Neuronal stem cell (in vitro differentiated cells): ENCODE results near the gene FPGS.
A peak's percentile ranks its signal among the peaks of the same experiment; 100 is the strongest.

Source experiments
- DNase-seq: peaks from one replicate; pipeline ENCODE4 v3.0.0-alpha.2; 2013; ENCODE audit warnings: low spot score
- H2AFZ ChIP-seq: one replicate; pipeline ENCODE4 v1.6.1; 2013; ENCODE audit warnings: mild to moderate bottlenecking, low read length, inconsistent platforms
- H2AK5ac ChIP-seq: 2 replicates; pipeline ENCODE4 v1.6.1; 2013; ENCODE audit warnings: low read depth, mild to moderate bottlenecking, inconsistent platforms, low read length, moderate library complexity, mixed read lengths
- H2BK120ac ChIP-seq: 2 replicates; pipeline ENCODE4 v1.6.1; 2013; ENCODE audit warnings: low read depth, mild to moderate bottlenecking, inconsistent platforms, low read length, moderate library complexity, mixed read lengths
- H2BK12ac ChIP-seq: one replicate; pipeline ENCODE4 v1.6.1; 2013; ENCODE audit warnings: low read length, inconsistent platforms
- H2BK15ac ChIP-seq: 2 replicates; pipeline ENCODE4 v1.6.1; 2013; ENCODE audit warnings: mild to moderate bottlenecking, low read length, inconsistent platforms, mixed read lengths
- H2BK5ac ChIP-seq: one replicate; pipeline ENCODE4 v1.6.1; 2013; ENCODE audit warnings: inconsistent platforms, mild to moderate bottlenecking, low read length, moderate library complexity
- H3K14ac ChIP-seq: one replicate; pipeline ENCODE4 v1.6.1; 2013; ENCODE audit warnings: low read length, inconsistent platforms
- H3K18ac ChIP-seq: 2 replicates; pipeline ENCODE4 v1.6.1; 2013; ENCODE audit warnings: low read length, inconsistent platforms
- H3K23ac ChIP-seq: 2 replicates; pipeline ENCODE4 v1.6.1; 2013; ENCODE audit warnings: low read depth, mild to moderate bottlenecking, mixed read lengths, low read length, inconsistent platforms; ENCODE audit not compliant: poor library complexity
- H3K27ac ChIP-seq: replicated peaks from 3 replicates; pipeline ENCODE4 v1.5.1; 2013; ENCODE audit warnings: low read length, inconsistent platforms
- H3K27me3 ChIP-seq, 3 experiments: 2 replicates each; pipeline ENCODE4 v1.6.1; 2013; ENCODE audit warnings: low read length in 3 of 3, mild to moderate bottlenecking in 2 of 3, inconsistent platforms in 1 of 3, low read depth in 1 of 3, mixed read lengths in 1 of 3, moderate library complexity in 1 of 3; ENCODE audit not compliant: control insufficient read depth in 3 of 3, insufficient read depth in 3 of 3
- H3K36me3 ChIP-seq, 2 donors: replicated peaks in 1 of 2; 2 replicates each; pipeline ENCODE4 v1.6.1; 2013; ENCODE audit warnings: low read length in 2 of 2; ENCODE audit not compliant: control insufficient read depth in 2 of 2, insufficient read depth in 2 of 2
- H3K4ac ChIP-seq: 2 replicates; pipeline ENCODE4 v1.6.1; 2013; ENCODE audit warnings: inconsistent platforms, mild to moderate bottlenecking, low read length, moderate library complexity
- H3K4me1 ChIP-seq, 2 donors: 1 replicate in 1 of 2; 2 replicates in 1 of 2; pipeline ENCODE4 v1.6.1; 2013; ENCODE audit warnings: low read length in 2 of 2, low read depth in 1 of 2; ENCODE audit not compliant: control insufficient read depth in 2 of 2, insufficient read depth in 1 of 2
- H3K4me2 ChIP-seq: one replicate; pipeline ENCODE4 v1.6.1; 2013; ENCODE audit warnings: mild to moderate bottlenecking, low read length, inconsistent platforms; ENCODE audit not compliant: insufficient read depth, poor library complexity, severe bottlenecking
- H3K4me3 ChIP-seq, 2 donors: 2 replicates each; pipeline ENCODE4 v1.5.1; 2013; ENCODE audit warnings: low read length in 2 of 2, mild to moderate bottlenecking in 2 of 2, inconsistent platforms in 1 of 2, moderate library complexity in 1 of 2
- H3K79me1 ChIP-seq: one replicate; pipeline ENCODE4 v1.6.1; 2013; ENCODE audit warnings: low read depth, mild to moderate bottlenecking, inconsistent platforms, low read length, moderate library complexity
- H3K9ac ChIP-seq: one replicate; pipeline ENCODE4 v1.6.1; 2013; ENCODE audit warnings: mild to moderate bottlenecking, low read depth, low read length, inconsistent platforms; ENCODE audit not compliant: poor library complexity
- H3K9me3 ChIP-seq, 2 donors: replicated peaks in 1 of 2; 2 replicates each; pipeline versions ENCODE3 to v1.6.1; 2013; ENCODE audit warnings: low read length in 2 of 2, mild to moderate bottlenecking in 2 of 2, inconsistent platforms in 1 of 2, low read depth in 1 of 2, mixed read lengths in 1 of 2, moderate library complexity in 1 of 2; ENCODE audit not compliant: control insufficient read depth in 2 of 2, insufficient read depth in 1 of 2
- H4K8ac ChIP-seq: one replicate; pipeline ENCODE4 v1.6.1; 2013; ENCODE audit warnings: low read depth, mild to moderate bottlenecking, inconsistent platforms, low read length, moderate library complexity
- H4K91ac ChIP-seq: one replicate; pipeline ENCODE4 v1.6.1; 2013; ENCODE audit warnings: low read length, low read depth, mild to moderate bottlenecking, inconsistent platforms; ENCODE audit not compliant: poor library complexity
- WGBS, 2 donors: extraction: QIAGEN DNeasy Blood & Tissue Kit; methylation state at CpG; one replicate each; pipeline ENCODE4 v1.1.7; 2013; ENCODE audit warnings: missing lambda C conversion rate in 2 of 2, mixed read lengths in 1 of 2; ENCODE audit not compliant: insufficient read length in 2 of 2, insufficient replicate concordance in 1 of 2; ENCODE audit errors: extremely low coverage in 2 of 2; 5-methylcytosine and 5-hydroxymethylcytosine counted together

FPGS gene

DNA sequence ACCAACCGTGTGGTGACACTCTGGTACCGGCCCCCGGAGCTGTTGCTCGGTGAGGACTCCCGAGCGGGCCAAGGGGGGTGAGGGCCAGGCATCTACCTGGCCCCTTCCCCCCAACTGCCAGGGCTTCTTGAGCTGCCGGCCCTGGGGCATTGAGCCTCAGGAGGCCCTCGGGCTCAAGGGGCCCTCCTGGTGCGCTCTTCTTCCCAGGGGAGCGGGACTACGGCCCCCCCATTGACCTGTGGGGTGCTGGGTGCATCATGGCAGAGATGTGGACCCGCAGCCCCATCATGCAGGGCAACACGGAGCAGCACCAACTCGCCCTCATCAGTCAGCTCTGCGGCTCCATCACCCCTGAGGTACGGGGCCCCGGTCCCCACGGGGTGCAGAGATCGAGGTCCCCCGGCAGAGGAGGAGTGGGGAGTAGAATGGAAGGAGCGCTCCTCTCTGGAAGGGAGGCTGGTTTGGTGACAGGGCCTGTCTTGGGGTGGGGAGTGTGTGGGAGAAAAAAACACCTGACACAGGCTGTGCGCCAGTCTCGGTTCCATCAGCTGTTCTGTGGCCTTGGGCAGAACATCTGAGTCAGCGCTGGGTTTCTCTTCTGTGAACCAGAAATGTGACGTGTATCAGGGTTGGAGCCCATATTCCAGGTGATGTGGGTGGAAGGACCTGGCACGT is 14.2 kb upstream of the FPGS start:
- Histone ChIP-seq H3K36me3 (peaks cover 41 to 66% of the 10 kb centered on the region in 2 donors), H3K23ac (no peak overlapping the region), H3K79me1 (peaks cover 10% of the 10 kb centered on the region), H2BK12ac (no peak overlapping the region), H2BK120ac (no peak overlapping the region), H3K9ac (no peak overlapping the region), H3K18ac (no peak overlapping the region), H3K4me3 (no peak overlapping the region), H2BK5ac (no peak overlapping the region), H3K27me3 (no peaks in the 10 kb centered on the region), H2AFZ (no peak overlapping the region), H3K4me1 (peaks cover 3 to 4% of the 10 kb centered on the region in 2 donors), H2BK15ac (no peak overlapping the region), H3K14ac (no peak overlapping the region), H3K27ac (no peak overlapping the region), H4K91ac (no peak overlapping the region), H3K9me3 (no peaks in the 10 kb centered on the region), H2AK5ac (no peak overlapping the region), H4K8ac (no peak overlapping the region), H3K4me2 (no peak overlapping the region), H3K4ac (no peak overlapping the region)
- DNase-seq, result no peak
- WGBS, 2 donors, result no CpG with 5 or more reads among the region's 26 CpGs

DNA sequence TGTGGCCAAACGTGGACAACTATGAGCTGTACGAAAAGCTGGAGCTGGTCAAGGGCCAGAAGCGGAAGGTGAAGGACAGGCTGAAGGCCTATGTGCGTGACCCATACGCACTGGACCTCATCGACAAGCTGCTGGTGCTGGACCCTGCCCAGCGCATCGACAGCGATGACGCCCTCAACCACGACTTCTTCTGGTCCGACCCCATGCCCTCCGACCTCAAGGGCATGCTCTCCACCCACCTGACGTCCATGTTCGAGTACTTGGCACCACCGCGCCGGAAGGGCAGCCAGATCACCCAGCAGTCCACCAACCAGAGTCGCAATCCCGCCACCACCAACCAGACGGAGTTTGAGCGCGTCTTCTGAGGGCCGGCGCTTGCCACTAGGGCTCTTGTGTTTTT is 13.5 kb upstream of the FPGS start:
- H3K27me3 ChIP-seq, result no peaks in the 10 kb centered on the region
- no peak overlapping the region for H4K91ac ChIP-seq
- peak overlapping the region in 1 of 2 donors; percentile 42 for H3K4me3 ChIP-seq
- H2AFZ ChIP-seq, result no peak overlapping the region
- H3K4me2 ChIP-seq, result no peak overlapping the region
- H3K9ac ChIP-seq, result no peak overlapping the region
- H4K8ac ChIP-seq, result no peak overlapping the region
- H3K4ac ChIP-seq, result no peak overlapping the region
- H3K79me1 ChIP-seq, result peaks cover 10% of the 10 kb centered on the region
- H3K4me1 ChIP-seq, result peaks cover 2 to 3% of the 10 kb centered on the region in 2 donors
- H3K18ac ChIP-seq, result no peak overlapping the region
- H3K36me3 ChIP-seq, result peaks cover 41 to 70% of the 10 kb centered on the region in 2 donors
- H3K23ac ChIP-seq, result peak overlapping the region; percentile 8
- H3K14ac ChIP-seq, result no peak overlapping the region
- no peak for DNase-seq
- no peak overlapping the region for H2BK5ac ChIP-seq
- no CpG with 5 or more reads among the region's 25 CpGs for WGBS, 2 donors
- H3K9me3 ChIP-seq, result no peaks in the 10 kb centered on the region
- no peak overlapping the region for H2BK12ac ChIP-seq
- H2BK120ac ChIP-seq, result no peak overlapping the region
- H2BK15ac ChIP-seq, result no peak overlapping the region
- H3K27ac ChIP-seq, result no peak overlapping the region
- no peak overlapping the region for H2AK5ac ChIP-seq

DNA sequence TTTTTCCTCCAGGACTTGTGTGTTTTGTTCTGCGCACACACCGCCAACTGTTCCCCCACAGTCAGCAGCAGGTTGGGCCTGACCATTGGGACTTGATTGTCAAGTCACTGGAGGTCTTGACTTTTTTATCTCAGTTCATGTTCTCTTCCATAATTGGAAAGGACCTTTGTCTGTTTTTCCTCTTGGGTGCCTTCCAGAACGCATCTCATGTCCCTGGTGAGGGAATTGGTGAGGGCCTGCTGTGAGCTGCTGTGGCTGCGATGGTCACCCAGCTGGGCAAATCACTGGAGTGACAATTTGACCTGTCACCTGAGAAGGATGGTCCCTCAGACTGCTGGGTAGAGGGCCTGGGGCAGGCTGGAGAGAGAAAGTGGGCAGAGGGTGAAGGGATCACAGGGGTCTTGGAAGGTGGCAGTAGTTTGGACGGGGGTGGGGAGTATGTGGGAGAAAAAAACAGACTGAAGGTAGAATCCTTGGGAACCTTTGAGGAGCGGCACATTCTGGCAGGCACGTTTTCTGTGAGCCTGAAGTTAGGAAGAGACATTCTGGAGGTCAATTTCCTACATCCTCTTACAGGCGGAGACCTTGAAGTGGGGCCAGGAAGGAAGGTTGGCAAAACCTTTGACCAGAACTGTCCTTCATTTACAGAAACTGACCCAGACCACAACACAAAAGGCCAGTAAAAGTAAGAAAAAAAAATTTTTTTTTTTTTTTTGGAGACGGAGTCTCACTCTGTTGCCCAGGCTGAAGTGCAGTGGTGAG is 12.4 kb upstream of the FPGS start:
- no peak overlapping the region for H2BK15ac ChIP-seq
- H3K23ac ChIP-seq, result no peak overlapping the region
- no peak for DNase-seq
- no peak overlapping the region for H3K14ac ChIP-seq
- H3K18ac ChIP-seq, result no peak overlapping the region
- H3K36me3 ChIP-seq, result peaks cover 41 to 70% of the 10 kb centered on the region in 2 donors
- H2AK5ac ChIP-seq, result no peak overlapping the region
- H3K4ac ChIP-seq, result no peak overlapping the region
- H3K79me1 ChIP-seq, result peaks cover 10% of the 10 kb centered on the region
- no peak overlapping the region for H3K27ac ChIP-seq
- no peaks in the 10 kb centered on the region for H3K27me3 ChIP-seq
- H3K4me1 ChIP-seq, result peaks cover 0 to 2% of the 10 kb centered on the region in 2 donors
- no peaks in the 10 kb centered on the region for H3K9me3 ChIP-seq
- H2BK120ac ChIP-seq, result no peak overlapping the region
- no peak overlapping the region for H4K91ac ChIP-seq
- H2BK12ac ChIP-seq, result no peak overlapping the region
- H3K4me2 ChIP-seq, result no peak overlapping the region
- WGBS, 2 donors, result no CpG with 5 or more reads among the region's 9 CpGs
- no peak overlapping the region for H4K8ac ChIP-seq
- H3K9ac ChIP-seq, result no peak overlapping the region
- no peak overlapping the region for H2AFZ ChIP-seq
- H2BK5ac ChIP-seq, result no peak overlapping the region
- no peak overlapping the region for H3K4me3 ChIP-seq

DNA sequence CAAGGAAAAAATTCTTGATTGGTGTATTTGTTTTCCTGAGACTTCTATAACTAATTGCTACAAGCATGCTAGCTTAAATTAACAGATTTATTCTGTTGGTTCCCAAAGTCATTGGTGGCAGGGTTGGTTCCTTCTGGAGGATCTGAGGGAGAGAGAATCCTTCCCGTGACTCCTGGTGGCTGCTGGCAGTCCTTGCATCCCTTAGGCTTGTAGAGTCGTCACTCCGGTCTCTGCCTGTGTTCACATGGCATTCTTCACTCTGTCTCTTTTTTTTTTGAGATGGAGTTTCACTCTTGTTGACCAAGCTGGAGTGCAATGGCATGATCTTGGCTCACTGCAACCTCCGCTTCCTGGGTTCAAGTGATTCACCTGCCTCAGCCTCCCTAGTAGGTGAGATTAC is 11.6 kb upstream of the FPGS start:
- no peak overlapping the region for H2BK5ac ChIP-seq
- peaks cover 0 to 2% of the 10 kb centered on the region in 2 donors for H3K4me1 ChIP-seq
- H3K27me3 ChIP-seq, result no peaks in the 10 kb centered on the region
- no CpG with 5 or more reads among the region's 4 CpGs for WGBS, 2 donors
- H3K9ac ChIP-seq, result no peak overlapping the region
- H3K4me3 ChIP-seq, result no peak overlapping the region
- peaks cover 10% of the 10 kb centered on the region for H3K79me1 ChIP-seq
- H2BK120ac ChIP-seq, result no peak overlapping the region
- DNase-seq, result no peak
- H2AK5ac ChIP-seq, result no peak overlapping the region
- H2BK12ac ChIP-seq, result no peak overlapping the region
- H3K4ac ChIP-seq, result no peak overlapping the region
- no peak overlapping the region for H4K8ac ChIP-seq
- H3K9me3 ChIP-seq, result no peaks in the 10 kb centered on the region
- no peak overlapping the region for H3K4me2 ChIP-seq
- peaks cover 41 to 70% of the 10 kb centered on the region in 2 donors for H3K36me3 ChIP-seq
- no peak overlapping the region for H4K91ac ChIP-seq
- no peak overlapping the region for H3K18ac ChIP-seq
- no peak overlapping the region for H2BK15ac ChIP-seq
- no peak overlapping the region for H3K14ac ChIP-seq
- no peak overlapping the region for H3K27ac ChIP-seq
- H2AFZ ChIP-seq, result no peak overlapping the region
- no peak overlapping the region for H3K23ac ChIP-seq
